NCI-H446 (cell line): ENCODE measurements around the gene FSTL4.
"Not testable (repeated sequence)": the region's sequence is repeated elsewhere in the genome, so short reads cannot be mapped to it uniquely, and the experiment has no call there.

Source experiments
- DNase-seq, 2 experiments: peaks; one replicate each; lab custom pipeline; 2025; lab: John Stamatoyannopoulos, UW

FSTL4 gene

GRCh38 chr5:133552925-133553525 is 59.3 kb downstream of the FSTL4 start:
- DNase-seq: peak in 1 of 2 experiments; percentile 49

GRCh38 chr5:133546500-133546899 is 65.8 kb downstream of the FSTL4 start:
- DNase-seq: no peak

- DNase-seq: no peak
These were observed 68.0 kb downstream of the FSTL4 start for GRCh38 chr5:133544346-133544745.

GRCh38 chr5:133539818-133540217 is 72.5 kb downstream of the FSTL4 start:
- DNase-seq: no peak

- DNase-seq: no peak
These were observed 73.6 kb downstream of the FSTL4 start for GRCh38 chr5:133538718-133539117.

GRCh38 chr5:133535241-133535929 is 77.0 kb downstream of the FSTL4 start:
- DNase-seq: not testable (repeated sequence)

GRCh38 chr5:133534566-133534965 is 77.8 kb downstream of the FSTL4 start:
- no peak for DNase-seq

GRCh38 chr5:133533541-133533940 is 78.8 kb downstream of the FSTL4 start:
- no peak for DNase-seq

- DNase-seq: no peak
These were observed 80.7 kb downstream of the FSTL4 start for GRCh38 chr5:133531594-133531993.

- no peak for DNase-seq
These were observed 81.2 kb downstream of the FSTL4 start for GRCh38 chr5:133531178-133531577.

GRCh38 chr5:133530270-133530669 is 82.1 kb downstream of the FSTL4 start:
- no peak for DNase-seq

- DNase-seq: no peak
These were observed 83.5 kb downstream of the FSTL4 start for GRCh38 chr5:133528841-133529240.

GRCh38 chr5:133527311-133527710 is 85.0 kb downstream of the FSTL4 start:
- no peak for DNase-seq

GRCh38 chr5:133526368-133526767 is 86.0 kb downstream of the FSTL4 start:
- no peak for DNase-seq

- no peak for DNase-seq
These were observed 87.2 kb downstream of the FSTL4 start for GRCh38 chr5:133525126-133525525.

GRCh38 chr5:133524666-133525065 is 87.7 kb downstream of the FSTL4 start:
- DNase-seq: no peak

GRCh38 chr5:133523961-133524586 is 88.3 kb downstream of the FSTL4 start:
- DNase-seq: no peak

- no peak for DNase-seq
These were observed 89.2 kb downstream of the FSTL4 start for GRCh38 chr5:133523013-133523658.

GRCh38 chr5:133521801-133522200 is 90.5 kb downstream of the FSTL4 start:
- DNase-seq: no peak

GRCh38 chr5:133520991-133521706 is 91.2 kb downstream of the FSTL4 start:
- no peak for DNase-seq

GRCh38 chr5:133520062-133520461 is 92.3 kb downstream of the FSTL4 start:
- no peak for DNase-seq

- DNase-seq: no peak
These were observed 93.2 kb downstream of the FSTL4 start for GRCh38 chr5:133519191-133519590.
